SU-DHL-6 (cell line): ENCODE results near the gene PLAAT5.

Source experiments
- H2AFZ ChIP-seq: fragments of 200-600 bp; sonication (generic); 2 replicates; pipeline ENCODE4 v1.6.1; 2014; ENCODE audit warnings: low read depth, mild to moderate bottlenecking, moderate library complexity, mixed read lengths, antibody characterized with exemption, low read length; ENCODE audit not compliant: severe bottlenecking
- H3F3A ChIP-seq: fragments of 200-600 bp; shearing (Covaris generic); 2 replicates; pipeline ENCODE4 v1.6.0; 2016; ENCODE audit warnings: antibody characterized with exemption, mild to moderate bottlenecking; ENCODE audit not compliant: insufficient read depth
- H3K27ac ChIP-seq: fragments of 200-600 bp; sonication (generic); 2 replicates; pipeline ENCODE4 v1.5.1; 2016; ENCODE audit warnings: low read depth, mild to moderate bottlenecking, low read length, moderate library complexity, mixed read lengths
- H3K27me3 ChIP-seq: fragments of 200-600 bp; sonication (generic), shearing (Covaris generic); 2 replicates; pipeline ENCODE4 v1.6.0; 2014; ENCODE audit warnings: mild to moderate bottlenecking, low read length
- H3K36me3 ChIP-seq: fragments of 200-600 bp; sonication (generic); 2 replicates; pipeline ENCODE4 v1.6.1; 2014; ENCODE audit warnings: mild to moderate bottlenecking, low read length, mixed read lengths
- H3K4me2 ChIP-seq: fragments of 300-600, 200-600 bp; shearing (Covaris generic), sonication (generic); 2 replicates; pipeline ENCODE4 v1.6.0; 2014; ENCODE audit warnings: low read length, low read depth, mild to moderate bottlenecking; ENCODE audit not compliant: poor library complexity, severe bottlenecking
- H3K4me3 ChIP-seq: fragments of 200-600 bp; sonication (generic); 2 replicates; pipeline ENCODE4 v1.5.1; 2014; ENCODE audit warnings: antibody characterized with exemption, low read length, mild to moderate bottlenecking, mixed read lengths; ENCODE audit not compliant: insufficient read depth, poor library complexity, severe bottlenecking
- H3K79me2 ChIP-seq: fragments of 200-600 bp; sonication (generic); 2 replicates; pipeline ENCODE4 v1.6.1; 2014; ENCODE audit warnings: mild to moderate bottlenecking, low read length, moderate library complexity; ENCODE audit not compliant: insufficient read depth
- H3K9ac ChIP-seq: fragments of 200-600 bp; sonication (generic); 2 replicates; pipeline ENCODE4 v1.7.0; 2014; ENCODE audit warnings: mild to moderate bottlenecking, low read length
- H3K9me2 ChIP-seq: fragments of 200-600 bp; sonication (generic); replicated peaks from 2 replicates; pipeline ENCODE4 v1.6.1; 2014; ENCODE audit warnings: low read length; ENCODE audit not compliant: insufficient read depth
- H3K9me3 ChIP-seq: fragments of 200-600 bp; sonication (generic); 2 replicates; pipeline ENCODE4 v1.6.1; 2014; ENCODE audit warnings: low read length, mixed read lengths; ENCODE audit not compliant: insufficient read depth
- H4K20me1 ChIP-seq: fragments of 200-600 bp; sonication (generic); 2 replicates; pipeline ENCODE4 v1.6.1; 2014; ENCODE audit warnings: low read depth, mild to moderate bottlenecking, antibody characterized with exemption, low read length, moderate library complexity, mixed read lengths
- CTCF ChIP-seq: fragments of 200-600 bp; sonication (generic); IDR thresholded peaks from one replicate; pipeline ENCODE4 v1.5.1; 2017; ENCODE audit warnings: antibody characterized with exemption, mild to moderate bottlenecking, low read length, moderate library complexity; ENCODE audit not compliant: insufficient read depth, poor library complexity, severe bottlenecking
- EZH2phosphoT487 ChIP-seq: fragments of 200-600 bp; sonication (generic), shearing (Covaris generic); conservative IDR thresholded peaks from 2 replicates; pipeline ENCODE4 v1.6.1; 2018; ENCODE audit warnings: mild to moderate bottlenecking, antibody characterized with exemption, low read length, moderate library complexity, mixed read lengths

PLAAT5 gene

GRCh38 chr11:63535734-63536133 lies 44.8 kb upstream of the PLAAT5 start:
- Histone ChIP-seq H3K27ac (no peak overlapping the region), H2AFZ (no peak overlapping the region), H4K20me1 (no peaks in the 10 kb centered on the region), H3K27me3 (no peaks in the 10 kb centered on the region), H3K36me3 (no peaks in the 10 kb centered on the region), H3F3A (no peaks in the 10 kb centered on the region), H3K9ac (no peak overlapping the region), H3K4me3 (no peak overlapping the region), H3K9me3 (no peaks in the 10 kb centered on the region), H3K79me2 (no peaks in the 10 kb centered on the region), H3K9me2 (no peaks in the 10 kb centered on the region), H3K4me2 (no peak overlapping the region)
- TF ChIP-seq EZH2phosphoT487 (no peak), CTCF (no peak)

- Histone ChIP-seq H3K9me3 (no peaks in the 10 kb centered on the region), H3K79me2 (no peaks in the 10 kb centered on the region), H3K4me3 (no peak overlapping the region), H3K9ac (no peak overlapping the region), H3K9me2 (no peaks in the 10 kb centered on the region), H3K4me2 (no peak overlapping the region), H4K20me1 (no peaks in the 10 kb centered on the region), H3K36me3 (no peaks in the 10 kb centered on the region), H3K27me3 (no peaks in the 10 kb centered on the region), H3K27ac (no peak overlapping the region), H2AFZ (no peak overlapping the region), H3F3A (no peaks in the 10 kb centered on the region)
- no peak for TF ChIP-seq EZH2phosphoT487
- no peak for TF ChIP-seq CTCF
Measured at GRCh38 chr11:63534895-63535461, 44.0 kb upstream of the PLAAT5 start.

GRCh38 chr11:63534076-63534475 lies 43.1 kb upstream of the PLAAT5 start:
- H3F3A ChIP-seq = no peaks in the 10 kb centered on the region
- H3K9me3 ChIP-seq = no peaks in the 10 kb centered on the region
- no peaks in the 10 kb centered on the region for H3K36me3 ChIP-seq
- H3K9me2 ChIP-seq = no peaks in the 10 kb centered on the region
- no peak overlapping the region for H3K27ac ChIP-seq
- TF ChIP-seq CTCF (no peak), EZH2phosphoT487 (no peak)
- H3K9ac ChIP-seq = no peak overlapping the region
- no peaks in the 10 kb centered on the region for H3K79me2 ChIP-seq
- H3K4me3 ChIP-seq = no peak overlapping the region
- H3K4me2 ChIP-seq = no peak overlapping the region
- H4K20me1 ChIP-seq = no peaks in the 10 kb centered on the region
- H2AFZ ChIP-seq = no peak overlapping the region
- no peaks in the 10 kb centered on the region for H3K27me3 ChIP-seq
